ENCODE measurements around the gene IRX3. TPM values are rescaled to one million over a fixed set of nuclear protein-coding genes. Genes with fewer than 3 reads are reported as not detected.

IRX3 gene
- polyA plus RNA-seq: under 1 TPM; 0.07 to 1.00 (median 0.25) TPM
- long read RNA-seq, donor 1: 0 reads
- long read RNA-seq, donor 2: 0 reads
- long read RNA-seq, donor 3: 0 reads
- long read RNA-seq, donor 4: 0 reads
- long read RNA-seq, donor 5: 0 reads
- long read RNA-seq, donor 6: 0 reads
- long read RNA-seq, donor 7, transcript IRX3-201 (4 exons, 2,601 nt): major isoform, 28 of 130 reads
- long read RNA-seq, donor 7, partial matches to known transcripts: 99 of 130 reads
- long read RNA-seq, donor 7, other reads (novel, unspliced or antisense): 0 of 130 reads
- long read RNA-seq, donor 8, partial matches to known transcripts: 0 of 1 reads
- long read RNA-seq, donor 8, other reads (novel, unspliced or antisense): 0 of 1 reads
- long read RNA-seq, donor 9: 0 reads
- long read RNA-seq, donor 10: 0 reads

GRCh38 chr16:54286366-54287130 is at the start of gene IRX3:
IRX3 (minus strand) TSS chr16:54286787; CDS start chr16:54286050, 737 bp downstream.
- FAIRE-seq (no peak), DNase-seq (peak in 1 of 2 donors; percentile 37)
- Histone ChIP-seq H3K4me3 (ENCODE audit: low read depth in 1 of 3, low read length in 3 of 3) (peak within 1 kb of the TSS; percentile 13 to 33 (median 29)), H3K27ac (ENCODE audit: low read depth in 1 of 3, low read length in 2 of 3) (no peak within 1 kb of the TSS), H3K36me3 (ENCODE audit: control insufficient read depth in 3 of 3, insufficient read depth in 2 of 3, low read depth in 1 of 3, low read length in 3 of 3) (no peaks in the 10 kb centered on the region), H3K27me3 (ENCODE audit: control insufficient read depth in 3 of 3, insufficient read depth in 3 of 3, low read length in 3 of 3) (peaks cover 57 to 90% (median 57%) of the 10 kb centered on the region in 3 donors), H3K9me3 (ENCODE audit: control insufficient read depth in 2 of 2, insufficient read depth in 1 of 2, low read depth in 1 of 2, low read length in 1 of 2) (no peaks in the 10 kb centered on the region), H3K4me1 (ENCODE audit: control insufficient read depth in 3 of 3, insufficient read depth in 2 of 3, low read depth in 1 of 3, low read length in 2 of 3) (peaks cover 1 to 8% (median 6%) of the 10 kb centered on the region in 3 donors)
- WGBS, 3 donors: 1 to 4% (median 1%) methylated on average over 53 to 67 of the region's 67 CpGs

GRCh38 chr16:54335230-54335629 is 48.6 kb upstream of the IRX3 start:
- no peak for FAIRE-seq
- WGBS, 3 donors: 59 to 84% (median 74%) methylated on average over 3 of the region's 3 CpGs
- Histone ChIP-seq H3K27ac (ENCODE audit: low read depth in 1 of 3, low read length in 2 of 3) (no peak overlapping the region), H3K36me3 (ENCODE audit: control insufficient read depth in 3 of 3, insufficient read depth in 2 of 3, low read depth in 1 of 3, low read length in 3 of 3) (no peaks in the 10 kb centered on the region), H3K4me1 (ENCODE audit: control insufficient read depth in 3 of 3, insufficient read depth in 2 of 3, low read depth in 1 of 3, low read length in 2 of 3) (no peaks in the 10 kb centered on the region), H3K27me3 (ENCODE audit: control insufficient read depth in 3 of 3, insufficient read depth in 3 of 3, low read length in 3 of 3) (peaks cover 0 to 17% (median 0%) of the 10 kb centered on the region in 3 donors), H3K4me3 (ENCODE audit: low read depth in 1 of 3, low read length in 3 of 3) (no peak overlapping the region), H3K9me3 (ENCODE audit: control insufficient read depth in 2 of 2, insufficient read depth in 1 of 2, low read depth in 1 of 2, low read length in 1 of 2) (no peaks in the 10 kb centered on the region)
- DNase-seq: no peak

- FAIRE-seq: no peak
- Histone ChIP-seq H3K4me3 (ENCODE audit: low read depth in 1 of 3, low read length in 3 of 3) (no peak overlapping the region), H3K9me3 (ENCODE audit: control insufficient read depth in 2 of 2, insufficient read depth in 1 of 2, low read depth in 1 of 2, low read length in 1 of 2) (no peaks in the 10 kb centered on the region), H3K27me3 (ENCODE audit: control insufficient read depth in 3 of 3, insufficient read depth in 3 of 3, low read length in 3 of 3) (peaks cover 0 to 17% (median 4%) of the 10 kb centered on the region in 3 donors), H3K27ac (ENCODE audit: low read depth in 1 of 3, low read length in 2 of 3) (no peak overlapping the region), H3K36me3 (ENCODE audit: control insufficient read depth in 3 of 3, insufficient read depth in 2 of 3, low read depth in 1 of 3, low read length in 3 of 3) (no peaks in the 10 kb centered on the region), H3K4me1 (ENCODE audit: control insufficient read depth in 3 of 3, insufficient read depth in 2 of 3, low read depth in 1 of 3, low read length in 2 of 3) (no peaks in the 10 kb centered on the region)
- 86 to 91% (median 91%) methylated on average over 2 of the region's 2 CpGs for WGBS, 3 donors
- DNase-seq: no peak
These were observed 47.6 kb upstream of the IRX3 start for GRCh38 chr16:54334208-54334607.

- Histone ChIP-seq H3K27me3 (ENCODE audit: control insufficient read depth in 3 of 3, insufficient read depth in 3 of 3, low read length in 3 of 3) (peaks cover 0 to 14% (median 4%) of the 10 kb centered on the region in 3 donors), H3K4me1 (ENCODE audit: control insufficient read depth in 3 of 3, insufficient read depth in 2 of 3, low read depth in 1 of 3, low read length in 2 of 3) (no peaks in the 10 kb centered on the region), H3K4me3 (ENCODE audit: low read depth in 1 of 3, low read length in 3 of 3) (no peak overlapping the region), H3K36me3 (ENCODE audit: control insufficient read depth in 3 of 3, insufficient read depth in 2 of 3, low read depth in 1 of 3, low read length in 3 of 3) (no peaks in the 10 kb centered on the region), H3K27ac (ENCODE audit: low read depth in 1 of 3, low read length in 2 of 3) (no peak overlapping the region), H3K9me3 (ENCODE audit: control insufficient read depth in 2 of 2, insufficient read depth in 1 of 2, low read depth in 1 of 2, low read length in 1 of 2) (no peaks in the 10 kb centered on the region)
- DNase-seq (no peak), FAIRE-seq (no peak)
- WGBS, 3 donors: 58 to 62% (median 59%) methylated on average over 7 of the region's 7 CpGs
These were observed 44.8 kb upstream of the IRX3 start for GRCh38 chr16:54331241-54332002.

GRCh38 chr16:54327609-54328008 is 41.0 kb upstream of the IRX3 start:
- no peaks in the 10 kb centered on the region for H3K9me3 ChIP-seq (ENCODE audit: control insufficient read depth in 2 of 2, insufficient read depth in 1 of 2, low read depth in 1 of 2, low read length in 1 of 2)
- H3K27me3 ChIP-seq (ENCODE audit: control insufficient read depth in 3 of 3, insufficient read depth in 3 of 3, low read length in 3 of 3): peaks cover 0 to 14% (median 4%) of the 10 kb centered on the region in 3 donors
- WGBS, 3 donors: 78 to 83% (median 80%) methylated on average over 5 of the region's 5 CpGs
- H3K27ac ChIP-seq (ENCODE audit: low read depth in 1 of 3, low read length in 2 of 3): no peak overlapping the region
- DNase-seq (no peak), FAIRE-seq (no peak)
- no peaks in the 10 kb centered on the region for H3K4me1 ChIP-seq (ENCODE audit: control insufficient read depth in 3 of 3, insufficient read depth in 2 of 3, low read depth in 1 of 3, low read length in 2 of 3)
- H3K4me3 ChIP-seq (ENCODE audit: low read depth in 1 of 3, low read length in 3 of 3): no peak overlapping the region
- H3K36me3 ChIP-seq (ENCODE audit: control insufficient read depth in 3 of 3, insufficient read depth in 2 of 3, low read depth in 1 of 3, low read length in 3 of 3): no peaks in the 10 kb centered on the region

GRCh38 chr16:54326266-54326662 is 39.7 kb upstream of the IRX3 start:
- H3K4me3 ChIP-seq (ENCODE audit: low read depth in 1 of 3, low read length in 3 of 3): no peak overlapping the region
- H3K36me3 ChIP-seq (ENCODE audit: control insufficient read depth in 3 of 3, insufficient read depth in 2 of 3, low read depth in 1 of 3, low read length in 3 of 3): no peaks in the 10 kb centered on the region
- DNase-seq: no peak
- FAIRE-seq: no peak
- H3K9me3 ChIP-seq (ENCODE audit: control insufficient read depth in 2 of 2, insufficient read depth in 1 of 2, low read depth in 1 of 2, low read length in 1 of 2): no peaks in the 10 kb centered on the region
- H3K27ac ChIP-seq (ENCODE audit: low read depth in 1 of 3, low read length in 2 of 3): no peak overlapping the region
- peaks cover 0 to 12% (median 4%) of the 10 kb centered on the region in 3 donors for H3K27me3 ChIP-seq (ENCODE audit: control insufficient read depth in 3 of 3, insufficient read depth in 3 of 3, low read length in 3 of 3)
- WGBS, 3 donors: 60 to 69% (median 64%) methylated on average over 3 of the region's 3 CpGs
- H3K4me1 ChIP-seq (ENCODE audit: control insufficient read depth in 3 of 3, insufficient read depth in 2 of 3, low read depth in 1 of 3, low read length in 2 of 3): no peaks in the 10 kb centered on the region

GRCh38 chr16:54325616-54326265 is 39.2 kb upstream of the IRX3 start:
- DNase-seq: no peak
- H3K27ac ChIP-seq (ENCODE audit: low read depth in 1 of 3, low read length in 2 of 3): no peak overlapping the region
- H3K4me1 ChIP-seq (ENCODE audit: control insufficient read depth in 3 of 3, insufficient read depth in 2 of 3, low read depth in 1 of 3, low read length in 2 of 3): no peaks in the 10 kb centered on the region
- peaks cover 0 to 8% (median 4%) of the 10 kb centered on the region in 3 donors for H3K27me3 ChIP-seq (ENCODE audit: control insufficient read depth in 3 of 3, insufficient read depth in 3 of 3, low read length in 3 of 3)
- no peak overlapping the region for H3K4me3 ChIP-seq (ENCODE audit: low read depth in 1 of 3, low read length in 3 of 3)
- H3K36me3 ChIP-seq (ENCODE audit: control insufficient read depth in 3 of 3, insufficient read depth in 2 of 3, low read depth in 1 of 3, low read length in 3 of 3): no peaks in the 10 kb centered on the region
- no peaks in the 10 kb centered on the region for H3K9me3 ChIP-seq (ENCODE audit: control insufficient read depth in 2 of 2, insufficient read depth in 1 of 2, low read depth in 1 of 2, low read length in 1 of 2)
- WGBS, 3 donors: 61 to 65% (median 63%) methylated on average over 5 of the region's 5 CpGs
- no peak for FAIRE-seq

- H3K9me3 ChIP-seq (ENCODE audit: control insufficient read depth in 2 of 2, insufficient read depth in 1 of 2, low read depth in 1 of 2, low read length in 1 of 2): no peaks in the 10 kb centered on the region
- no peak overlapping the region for H3K4me3 ChIP-seq (ENCODE audit: low read depth in 1 of 3, low read length in 3 of 3)
- no peak overlapping the region for H3K27ac ChIP-seq (ENCODE audit: low read depth in 1 of 3, low read length in 2 of 3)
- H3K36me3 ChIP-seq (ENCODE audit: control insufficient read depth in 3 of 3, insufficient read depth in 2 of 3, low read depth in 1 of 3, low read length in 3 of 3): no peaks in the 10 kb centered on the region
- WGBS, 3 donors: 92 to 95% (median 95%) methylated on average over 2 of the region's 2 CpGs
- no peaks in the 10 kb centered on the region for H3K4me1 ChIP-seq (ENCODE audit: control insufficient read depth in 3 of 3, insufficient read depth in 2 of 3, low read depth in 1 of 3, low read length in 2 of 3)
- no peak for DNase-seq
- FAIRE-seq: no peak
- peaks cover 0 to 3% (median 3%) of the 10 kb centered on the region in 3 donors for H3K27me3 ChIP-seq (ENCODE audit: control insufficient read depth in 3 of 3, insufficient read depth in 3 of 3, low read length in 3 of 3)
These were observed 38.1 kb upstream of the IRX3 start for GRCh38 chr16:54324716-54325115.

Measured in small intestine (tissue), 16 donors.